RWPE2 (cell line): ENCODE results near the gene ITGA11.

Experiments
- ATAC-seq: fragments of 200-7000 bp; cut with Tn5 transposase; 3 replicates; pipeline ENCODE4 v1.9.1; 2021; ENCODE audit warnings: low read depth
- DNase-seq: peaks from one replicate; pipeline ENCODE4 v3.0.0-alpha.2; 2020; ENCODE audit warnings: low spot score
- H3K27ac ChIP-seq: fragments of 450-650 bp; 2 replicates; pipeline ENCODE4 v1.5.1; 2017; ENCODE audit warnings: mild to moderate bottlenecking; ENCODE audit not compliant: poor library complexity, severe bottlenecking
- H3K27me3 ChIP-seq: fragments of 250-450 bp; sonication (Bioruptor Pico); 2 replicates; pipeline ENCODE4 v1.5.1; 2021; ENCODE audit warnings: mild to moderate bottlenecking, moderate library complexity; ENCODE audit not compliant: insufficient read depth, poor library complexity, severe bottlenecking
- H3K36me3 ChIP-seq: fragments of 250-450 bp; sonication (Bioruptor Pico); 2 replicates; pipeline ENCODE4 v1.5.1; 2020; ENCODE audit warnings: low read depth, mild to moderate bottlenecking, moderate library complexity
- H3K4me1 ChIP-seq: fragments of 250-450 bp; sonication (Bioruptor Pico); 2 replicates; pipeline ENCODE4 v1.5.1; 2021; ENCODE audit warnings: mild to moderate bottlenecking, moderate library complexity; ENCODE audit not compliant: insufficient read depth, poor library complexity, severe bottlenecking
- H3K4me3 ChIP-seq: fragments of 250-450 bp; sonication (Bioruptor Pico); 2 replicates; pipeline ENCODE4 v1.5.1; 2021; ENCODE audit warnings: mild to moderate bottlenecking, moderate library complexity; ENCODE audit not compliant: severe bottlenecking
- H3K9me3 ChIP-seq: fragments of 250-450 bp; sonication (Bioruptor Pico); 2 replicates; pipeline ENCODE4 v1.5.1; 2021; ENCODE audit warnings: mild to moderate bottlenecking, moderate library complexity; ENCODE audit not compliant: severe bottlenecking
- TF ChIP-seq, protein P1 (sequence below): fragments of 450-650 bp; IDR thresholded peaks from one replicate; pipeline ENCODE4 v1.5.1; 2017; ENCODE audit warnings: mild to moderate bottlenecking, moderate library complexity; ENCODE audit not compliant: poor library complexity, severe bottlenecking

Gene ITGA11

DNA sequence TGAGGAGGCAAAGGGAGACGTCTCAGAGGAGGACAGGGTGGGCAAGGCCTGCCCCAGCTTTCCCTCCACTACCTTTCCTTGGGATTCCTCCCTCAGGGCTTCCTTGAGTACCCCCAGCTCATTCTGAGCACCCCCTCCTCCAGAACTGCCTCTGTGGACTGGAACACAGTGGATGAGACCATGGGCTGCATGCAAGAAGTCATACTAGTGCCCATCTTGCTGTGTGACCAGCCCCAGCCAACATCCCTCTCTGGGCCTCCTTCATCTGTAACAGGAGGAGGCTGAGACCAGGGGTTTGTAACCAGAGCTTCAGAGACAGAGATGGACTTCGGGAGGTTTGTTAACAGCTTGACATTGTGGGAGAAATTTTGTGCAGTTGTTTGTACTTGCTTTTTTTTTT is 128.8 kb downstream of the ITGA11 start:
- no peak overlapping the region for H3K27ac ChIP-seq

GRCh38 chr15:68302729-68303128 is 129.2 kb downstream of the ITGA11 start:
- H3K4me1 ChIP-seq = peaks cover 10% of the 10 kb centered on the region
- no peaks in the 10 kb centered on the region for H3K27me3 ChIP-seq
- ATAC-seq (no peak), DNase-seq (no peak)
- H3K9me3 ChIP-seq = no peaks in the 10 kb centered on the region
- peaks cover 11% of the 10 kb centered on the region; the same call in 1 of the 2 replicates for H3K36me3 ChIP-seq
- H3K27ac ChIP-seq = no peak overlapping the region
- no peak overlapping the region for H3K4me3 ChIP-seq
- TF ChIP-seq, protein P1, sequence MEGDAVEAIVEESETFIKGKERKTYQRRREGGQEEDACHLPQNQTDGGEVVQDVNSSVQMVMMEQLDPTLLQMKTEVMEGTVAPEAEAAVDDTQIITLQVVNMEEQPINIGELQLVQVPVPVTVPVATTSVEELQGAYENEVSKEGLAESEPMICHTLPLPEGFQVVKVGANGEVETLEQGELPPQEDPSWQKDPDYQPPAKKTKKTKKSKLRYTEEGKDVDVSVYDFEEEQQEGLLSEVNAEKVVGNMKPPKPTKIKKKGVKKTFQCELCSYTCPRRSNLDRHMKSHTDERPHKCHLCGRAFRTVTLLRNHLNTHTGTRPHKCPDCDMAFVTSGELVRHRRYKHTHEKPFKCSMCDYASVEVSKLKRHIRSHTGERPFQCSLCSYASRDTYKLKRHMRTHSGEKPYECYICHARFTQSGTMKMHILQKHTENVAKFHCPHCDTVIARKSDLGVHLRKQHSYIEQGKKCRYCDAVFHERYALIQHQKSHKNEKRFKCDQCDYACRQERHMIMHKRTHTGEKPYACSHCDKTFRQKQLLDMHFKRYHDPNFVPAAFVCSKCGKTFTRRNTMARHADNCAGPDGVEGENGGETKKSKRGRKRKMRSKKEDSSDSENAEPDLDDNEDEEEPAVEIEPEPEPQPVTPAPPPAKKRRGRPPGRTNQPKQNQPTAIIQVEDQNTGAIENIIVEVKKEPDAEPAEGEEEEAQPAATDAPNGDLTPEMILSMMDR = no peak

More for the DNA sequence above, 128.8 kb downstream of the ITGA11 start:
- no peak for DNase-seq
- TF ChIP-seq, protein P1 = no peak
- no peak for ATAC-seq
- Histone ChIP-seq H3K4me1 (peaks cover 10% of the 10 kb centered on the region), H3K36me3 (peaks cover 8% of the 10 kb centered on the region; the same call in 1 of the 2 replicates), H3K9me3 (no peaks in the 10 kb centered on the region), H3K27me3 (no peaks in the 10 kb centered on the region), H3K4me3 (no peak overlapping the region)

- TF ChIP-seq, protein P1 = no peak
- Histone ChIP-seq H3K27me3 (no peaks in the 10 kb centered on the region), H3K27ac (no peak overlapping the region), H3K4me3 (no peak overlapping the region), H3K4me1 (peaks cover 10% of the 10 kb centered on the region), H3K36me3 (peaks cover 18% of the 10 kb centered on the region), H3K9me3 (no peaks in the 10 kb centered on the region)
- ATAC-seq = no peak
- DNase-seq = no peak
These were observed 130.7 kb downstream of the ITGA11 start for GRCh38 chr15:68301301-68301700.

- H3K27ac ChIP-seq = no peak overlapping the region
- no peaks in the 10 kb centered on the region for H3K9me3 ChIP-seq
- H3K36me3 ChIP-seq = peaks cover 28% of the 10 kb centered on the region
- TF ChIP-seq, protein P1 = no peak
- no peak for ATAC-seq
- H3K4me3 ChIP-seq = no peak overlapping the region
- H3K4me1 ChIP-seq = peaks cover 6% of the 10 kb centered on the region
- no peak for DNase-seq
- H3K27me3 ChIP-seq = no peaks in the 10 kb centered on the region
These were observed 131.6 kb downstream of the ITGA11 start for GRCh38 chr15:68300115-68300940.

DNA sequence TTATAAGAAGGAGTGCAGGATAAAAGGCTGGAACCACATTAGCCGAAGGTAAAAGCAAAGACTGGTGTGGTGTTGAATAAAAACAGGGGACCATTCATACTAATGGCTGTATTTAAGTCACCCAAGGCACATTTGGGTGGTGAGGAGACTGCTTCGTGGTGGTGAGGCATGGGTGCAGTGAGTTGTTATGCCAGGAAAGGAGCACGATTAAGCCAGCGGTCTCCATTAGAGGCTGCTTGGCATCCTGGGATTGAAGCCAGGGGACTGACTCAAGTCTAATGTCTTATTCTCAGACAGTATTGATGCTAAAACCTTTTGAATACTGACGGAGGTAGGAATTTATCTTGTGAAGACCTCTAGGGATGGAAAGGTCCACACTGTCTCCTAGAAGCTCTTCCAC is 132.5 kb downstream of the ITGA11 start:
- DNase-seq (no peak), ATAC-seq (no peak)
- Histone ChIP-seq H3K4me1 (no peaks in the 10 kb centered on the region), H3K27ac (no peak overlapping the region), H3K4me3 (no peak overlapping the region), H3K36me3 (peaks cover 35% of the 10 kb centered on the region), H3K27me3 (no peaks in the 10 kb centered on the region), H3K9me3 (no peaks in the 10 kb centered on the region)
- TF ChIP-seq, protein P1 = no peak
